ENCODE measurements around the gene ARSG.

- TF ChIP-seq, protein P1, sequence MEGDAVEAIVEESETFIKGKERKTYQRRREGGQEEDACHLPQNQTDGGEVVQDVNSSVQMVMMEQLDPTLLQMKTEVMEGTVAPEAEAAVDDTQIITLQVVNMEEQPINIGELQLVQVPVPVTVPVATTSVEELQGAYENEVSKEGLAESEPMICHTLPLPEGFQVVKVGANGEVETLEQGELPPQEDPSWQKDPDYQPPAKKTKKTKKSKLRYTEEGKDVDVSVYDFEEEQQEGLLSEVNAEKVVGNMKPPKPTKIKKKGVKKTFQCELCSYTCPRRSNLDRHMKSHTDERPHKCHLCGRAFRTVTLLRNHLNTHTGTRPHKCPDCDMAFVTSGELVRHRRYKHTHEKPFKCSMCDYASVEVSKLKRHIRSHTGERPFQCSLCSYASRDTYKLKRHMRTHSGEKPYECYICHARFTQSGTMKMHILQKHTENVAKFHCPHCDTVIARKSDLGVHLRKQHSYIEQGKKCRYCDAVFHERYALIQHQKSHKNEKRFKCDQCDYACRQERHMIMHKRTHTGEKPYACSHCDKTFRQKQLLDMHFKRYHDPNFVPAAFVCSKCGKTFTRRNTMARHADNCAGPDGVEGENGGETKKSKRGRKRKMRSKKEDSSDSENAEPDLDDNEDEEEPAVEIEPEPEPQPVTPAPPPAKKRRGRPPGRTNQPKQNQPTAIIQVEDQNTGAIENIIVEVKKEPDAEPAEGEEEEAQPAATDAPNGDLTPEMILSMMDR (IDR thresholded peaks at IDR 0.05): no peak
- no peak for TF ChIP-seq EZH2 (IDR thresholded peaks at IDR 0.05)
These were observed 87.8 kb downstream of the ARSG start for GRCh38 chr17:68379177-68379510.
